GM21717 (cell line): ENCODE measurements around the gene MAD1L1.

Experiments
- ATAC-seq: cut with Tn5 transposase; IDR thresholded peaks from one replicate; pipeline ENCODE4 v1.9.1; 2021; ENCODE audit warnings: mild to moderate bottlenecking, moderate library complexity; ENCODE audit not compliant: unreplicated experiment

The MAD1L1 gene

DNA sequence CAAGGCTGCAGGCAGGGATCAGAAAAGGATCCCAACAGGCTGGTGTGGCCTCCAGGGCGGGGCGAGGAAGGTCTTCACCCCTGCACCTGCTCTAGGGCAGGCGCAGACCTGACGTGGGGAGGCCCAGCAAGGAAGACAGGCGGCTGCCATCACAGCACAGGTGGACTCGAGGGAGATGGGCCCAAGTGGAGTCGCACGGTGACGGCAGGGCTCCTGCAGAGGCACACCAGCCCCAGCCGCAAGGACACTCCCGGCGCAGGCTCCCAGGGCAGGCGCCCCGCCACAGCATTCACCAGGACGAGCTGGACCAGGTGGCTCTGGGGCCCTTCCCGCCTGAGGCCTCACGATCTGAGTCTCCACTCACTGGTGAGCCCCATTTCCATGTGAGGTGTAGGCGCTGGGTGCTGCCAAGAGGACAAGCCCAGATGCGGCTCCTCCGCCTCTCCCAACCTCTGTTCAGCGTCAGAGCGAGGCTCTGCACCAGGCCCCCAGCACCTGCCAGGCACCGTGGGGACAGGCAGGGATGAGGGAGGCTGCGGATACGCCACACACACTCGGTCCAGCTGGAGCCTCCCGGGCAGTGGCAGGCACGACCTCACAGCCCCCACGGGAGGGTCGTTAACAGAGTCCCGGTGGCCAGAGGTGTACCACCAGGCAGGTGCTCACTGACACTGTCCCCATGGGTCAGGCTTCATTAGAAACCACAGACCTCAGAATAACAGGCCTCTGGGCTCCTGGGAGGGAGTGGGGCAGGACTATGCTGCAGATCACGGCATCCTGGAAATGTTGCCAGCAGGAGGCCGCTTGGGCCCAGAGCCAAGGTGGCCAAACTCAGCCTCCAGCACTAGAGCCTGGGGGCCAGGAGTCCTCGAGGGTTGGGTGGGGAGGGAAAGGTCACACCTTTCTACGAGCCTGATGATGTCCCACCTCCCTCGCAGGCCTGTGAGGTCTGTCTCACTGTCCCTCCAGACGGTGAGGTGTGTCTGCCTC, 111.6 kb downstream of the MAD1L1 start:
- ATAC-seq: no peak

DNA sequence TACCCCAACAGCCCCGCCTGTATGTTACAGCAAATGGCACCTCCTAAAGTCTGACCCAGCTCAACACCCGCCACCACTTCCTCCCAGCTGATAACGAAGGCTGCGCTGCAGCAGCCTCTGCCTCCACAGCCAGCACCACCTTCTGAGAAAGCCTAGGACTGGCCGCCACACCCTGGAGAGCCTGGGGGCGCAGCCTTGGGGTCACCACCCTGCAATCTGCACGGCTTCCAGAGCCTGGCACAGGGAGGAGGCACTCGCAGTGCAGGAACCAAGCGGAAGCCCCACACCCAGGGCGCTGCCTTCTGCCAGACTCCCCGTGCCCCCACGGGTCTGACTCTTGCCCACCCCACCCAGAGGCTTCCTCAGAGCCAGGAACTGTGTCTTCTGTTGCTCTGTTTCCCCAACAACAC, 112.5 kb downstream of the MAD1L1 start:
- ATAC-seq: no peak

DNA sequence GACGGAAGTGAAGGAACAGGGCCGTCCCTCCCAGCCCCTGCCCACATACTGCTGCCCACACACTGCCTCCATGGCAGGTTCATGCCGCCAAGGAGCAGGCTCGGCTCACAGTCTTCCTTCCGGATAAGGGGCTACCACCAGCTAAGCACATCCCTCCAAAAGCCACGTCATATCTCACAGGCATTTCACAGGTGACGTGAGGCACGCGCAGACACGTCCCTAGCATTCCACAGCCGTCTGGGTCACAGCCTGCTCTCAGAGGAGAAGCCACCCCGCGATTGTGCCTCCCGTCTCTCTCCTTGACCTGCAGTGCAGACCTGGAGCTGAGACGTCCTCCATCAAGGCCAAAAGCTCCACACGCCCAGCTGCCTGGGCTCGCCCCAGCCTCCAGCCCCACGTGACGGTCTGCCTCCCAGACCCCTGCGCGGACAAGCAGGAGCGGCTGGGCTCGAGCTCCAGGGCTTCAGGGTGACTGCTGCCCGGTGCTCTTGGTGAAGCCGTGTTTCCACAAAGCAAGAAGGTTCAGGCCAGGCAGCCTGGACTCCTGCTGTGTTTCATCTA, 114.0 kb downstream of the MAD1L1 start:
- no peak for ATAC-seq

DNA sequence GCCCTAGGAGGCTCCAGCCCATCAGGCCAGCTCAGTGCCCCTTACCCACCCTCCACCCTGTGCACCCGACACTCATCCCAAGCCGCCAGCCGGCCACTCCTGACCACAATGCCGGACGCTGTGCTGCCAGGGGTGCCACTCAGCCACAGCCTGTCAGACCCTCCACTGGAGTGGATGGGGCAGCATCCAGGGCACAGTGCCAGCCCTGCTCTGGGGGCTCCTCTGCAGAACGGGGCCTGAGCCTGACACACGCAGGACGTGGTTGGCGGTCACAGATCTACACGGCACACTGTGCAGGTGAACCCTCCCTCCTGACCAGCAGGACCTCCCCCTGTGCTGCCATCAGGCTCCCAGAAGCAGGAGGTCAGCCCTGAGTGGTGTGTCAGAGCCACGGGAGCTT, 114.7 kb downstream of the MAD1L1 start:
- no peak for ATAC-seq

DNA sequence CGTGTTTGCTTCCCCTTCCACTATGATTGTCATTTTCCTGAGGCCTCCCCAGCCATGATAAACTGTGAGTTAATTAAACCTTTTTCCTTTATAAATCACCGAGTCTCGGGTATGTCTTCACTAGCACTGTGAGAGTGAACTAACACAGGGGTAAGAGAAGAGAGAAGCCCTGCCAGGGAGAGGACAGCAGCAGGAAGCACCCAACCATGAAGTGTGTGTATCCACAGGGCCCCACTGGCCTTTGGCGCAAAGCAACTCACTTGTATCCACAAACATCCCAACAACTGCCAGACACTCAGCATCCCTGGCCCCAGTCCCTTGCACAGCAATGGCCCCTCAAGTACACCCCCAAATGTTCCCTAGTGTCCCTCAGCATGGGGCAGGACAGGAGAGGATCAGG, 115.1 kb downstream of the MAD1L1 start:
- ATAC-seq: no peak

DNA sequence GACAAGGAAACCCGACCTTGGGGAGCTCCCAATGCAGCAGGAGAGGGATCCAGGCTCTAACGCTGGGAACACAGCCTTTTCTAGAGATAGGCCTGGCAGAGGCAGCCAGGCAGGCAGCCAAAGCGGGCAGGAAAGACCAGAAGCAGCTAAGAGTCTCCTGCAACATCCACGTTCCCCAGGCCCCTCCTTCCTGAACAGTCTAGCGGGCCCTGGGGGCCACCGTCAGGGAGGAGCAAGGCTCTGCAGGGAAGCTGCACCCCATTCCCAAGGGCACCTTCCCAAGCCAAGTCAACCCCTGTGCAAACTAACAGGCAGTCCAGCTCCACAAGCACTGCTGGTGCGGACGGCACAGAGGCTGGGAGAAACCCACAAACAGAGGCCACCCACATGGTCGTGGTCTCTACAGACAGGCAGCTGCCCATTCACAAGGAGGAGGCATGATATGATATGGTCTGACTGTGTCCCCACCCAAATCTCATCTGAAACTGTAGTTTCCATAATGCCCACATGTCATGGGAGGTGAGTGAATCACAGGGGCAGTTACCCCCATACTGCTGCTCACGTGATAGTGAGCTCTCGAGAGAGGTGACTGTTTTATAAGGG, 115.7 kb downstream of the MAD1L1 start:
- no peak for ATAC-seq

DNA sequence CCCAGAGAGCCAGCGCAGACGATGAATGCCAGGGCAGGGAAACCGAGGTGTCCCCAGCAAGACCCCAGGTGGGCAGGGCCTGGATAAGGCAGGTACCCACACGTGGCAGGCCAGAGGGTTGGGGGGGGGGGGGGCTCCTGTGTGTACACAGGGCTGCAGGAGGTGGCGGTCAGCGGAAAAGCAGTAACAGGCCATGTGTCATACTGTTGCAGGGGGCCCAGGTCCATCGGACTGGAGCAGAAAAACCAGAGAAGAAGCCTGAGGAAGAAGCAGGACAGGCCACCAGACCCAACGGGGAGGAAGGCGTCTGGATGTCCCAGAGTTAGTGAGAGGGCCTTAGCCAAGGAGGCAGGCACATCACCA, 116.3 kb downstream of the MAD1L1 start:
- no peak for ATAC-seq

DNA sequence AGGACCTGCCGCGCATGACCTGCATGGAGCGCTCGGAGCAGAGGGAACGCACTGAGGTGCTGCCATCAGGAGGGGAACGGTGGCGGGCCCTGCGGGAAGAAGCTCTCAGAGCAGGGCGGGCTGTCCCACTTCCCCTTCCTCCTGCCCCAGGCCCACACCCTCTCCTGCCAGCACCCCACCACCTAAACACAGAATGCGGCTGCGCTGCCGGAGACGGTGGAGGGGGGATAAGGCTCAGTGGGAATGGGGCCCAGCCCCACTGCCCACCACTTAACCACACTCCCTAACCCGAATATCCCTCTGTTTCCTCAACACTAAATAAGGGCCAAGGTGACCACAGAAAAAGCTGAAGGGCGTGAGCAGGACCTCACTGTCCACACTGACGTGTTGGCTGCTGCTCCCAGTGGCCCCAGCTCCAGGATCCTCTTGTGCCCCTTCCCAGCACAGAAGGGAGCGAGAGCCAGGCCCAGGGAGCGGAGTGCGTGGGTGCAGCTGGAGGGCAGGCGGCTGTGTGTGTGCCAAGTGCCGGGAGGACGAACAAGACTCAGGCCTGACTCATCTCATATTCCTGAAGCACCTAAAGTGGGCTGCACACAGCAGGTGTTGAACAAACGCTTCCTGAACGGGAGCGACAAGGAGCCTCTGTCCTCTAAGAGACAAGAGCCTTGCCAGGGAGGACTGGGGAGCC, 116.8 kb downstream of the MAD1L1 start:
- no peak for ATAC-seq

DNA sequence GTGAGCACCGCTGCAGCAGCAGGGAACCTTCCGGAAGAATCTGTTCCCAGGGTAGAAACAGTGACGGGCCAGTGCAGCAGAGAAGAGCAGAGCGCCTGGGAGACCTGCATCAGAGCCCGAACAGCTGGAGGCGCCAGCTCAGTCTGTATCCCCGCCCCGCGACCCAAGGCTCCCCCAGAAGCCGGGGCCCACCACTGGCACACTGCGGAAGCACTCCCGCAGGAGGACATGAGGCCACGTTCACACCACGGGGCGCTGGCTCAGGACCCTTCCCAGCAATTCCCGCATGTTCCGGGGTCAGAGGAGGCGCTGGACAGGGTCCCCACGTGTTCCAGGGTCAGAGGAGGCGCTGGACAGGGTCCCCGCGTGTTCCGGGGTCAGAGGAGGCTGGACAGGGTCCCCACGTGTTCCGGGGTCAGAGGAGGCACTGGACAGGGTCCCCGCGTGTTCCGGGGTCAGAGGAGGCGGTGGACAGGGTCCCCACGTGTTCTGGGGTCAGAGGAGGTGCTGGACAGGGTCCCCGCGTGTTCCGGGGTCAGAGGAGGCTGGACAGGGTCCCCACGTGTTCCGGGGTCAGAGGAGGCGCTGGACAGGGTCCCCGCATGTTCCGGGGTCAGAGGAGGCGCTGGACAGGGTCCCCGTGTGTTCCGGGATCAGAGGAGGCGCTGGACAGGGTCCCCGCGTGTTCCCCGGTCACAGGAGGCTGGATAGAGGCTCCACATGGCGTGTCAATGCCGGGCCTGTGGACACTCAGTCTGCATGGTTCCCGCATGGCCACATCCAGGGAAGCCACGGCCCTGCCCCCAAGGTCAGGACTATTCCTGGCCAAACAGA, 117.6 kb downstream of the MAD1L1 start:
- no peak for ATAC-seq

DNA sequence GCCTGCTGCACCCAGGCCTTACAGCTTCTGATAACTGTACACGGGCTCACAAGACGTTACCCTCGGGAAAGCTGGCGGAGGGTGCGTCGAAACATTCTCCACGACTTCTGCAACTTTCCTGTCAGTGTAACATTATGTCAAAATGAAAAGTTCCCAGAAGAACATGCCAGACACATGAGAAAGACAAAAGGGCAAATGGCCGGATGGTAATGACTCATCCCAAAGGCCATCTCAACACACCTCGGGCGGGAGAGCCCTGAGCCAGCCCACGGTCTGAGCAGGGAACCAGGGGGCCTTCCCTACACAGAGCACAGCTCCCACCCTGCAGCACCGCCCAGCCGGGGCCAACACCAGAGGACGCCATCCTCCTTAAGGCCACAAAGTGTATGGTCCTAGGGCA, 118.7 kb downstream of the MAD1L1 start:
- ATAC-seq: no peak

DNA sequence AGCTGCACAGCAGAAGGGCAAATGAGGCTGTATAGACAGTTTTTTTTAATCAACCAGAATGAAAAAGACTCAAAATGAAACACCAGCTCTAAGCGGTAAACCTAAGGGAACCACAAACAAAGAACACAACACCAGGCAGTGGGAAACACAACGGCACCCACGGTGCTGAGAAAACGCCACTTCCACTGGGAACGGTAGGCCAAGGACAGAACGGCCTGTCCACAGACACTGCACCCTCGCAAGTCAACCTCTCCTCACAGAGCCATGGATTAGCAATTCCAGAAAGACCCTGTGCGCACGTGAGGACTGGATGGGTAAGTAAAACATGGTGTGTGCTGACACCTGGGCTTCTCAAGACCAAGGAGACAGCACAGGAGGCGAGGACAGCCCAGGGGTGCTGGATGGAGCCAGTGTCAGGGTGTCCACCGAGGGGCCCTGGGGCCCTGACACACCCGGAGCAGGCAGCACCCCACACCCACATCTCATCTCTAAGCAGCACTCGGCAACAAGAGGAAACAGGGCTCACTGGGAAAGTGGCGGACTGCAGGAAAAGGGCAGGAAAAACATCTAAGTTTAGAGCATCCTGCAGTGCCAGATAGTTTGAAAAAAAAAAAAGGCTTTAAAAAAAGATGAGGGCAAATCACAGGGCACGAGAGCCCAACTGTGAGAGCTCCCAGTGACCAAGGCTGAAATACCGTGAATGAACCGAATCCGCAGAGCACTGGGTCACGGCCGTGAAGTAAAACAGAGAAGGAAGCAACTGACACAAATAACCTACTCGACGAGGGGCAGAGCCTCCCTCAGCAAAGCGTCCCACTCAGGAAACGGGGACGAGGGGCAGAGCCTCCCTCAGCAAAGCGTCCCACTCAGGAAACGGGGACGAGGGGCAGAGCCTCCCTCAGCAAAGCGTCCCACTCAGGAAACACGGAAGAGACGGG, 120.2 kb downstream of the MAD1L1 start:
- ATAC-seq: no peak

DNA sequence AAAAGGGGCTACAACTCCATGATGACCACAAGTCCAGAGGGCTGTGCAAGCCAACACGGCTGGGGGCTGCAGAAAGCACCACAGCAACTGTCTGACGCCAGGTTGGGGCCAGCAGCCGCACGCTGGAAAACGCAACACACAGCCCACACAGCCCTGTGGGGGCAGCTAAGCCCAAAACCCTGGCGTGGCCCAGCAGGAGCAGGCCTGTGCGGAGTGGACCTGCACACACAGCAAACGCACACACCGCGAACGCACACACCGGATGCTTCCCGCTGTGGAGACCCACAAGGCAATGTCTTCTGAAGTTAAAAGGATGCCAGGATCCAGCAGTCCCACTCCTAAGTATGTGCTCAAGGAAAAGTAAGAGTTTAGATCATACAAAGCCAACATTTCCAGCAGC, 121.2 kb downstream of the MAD1L1 start:
- ATAC-seq: no peak

DNA sequence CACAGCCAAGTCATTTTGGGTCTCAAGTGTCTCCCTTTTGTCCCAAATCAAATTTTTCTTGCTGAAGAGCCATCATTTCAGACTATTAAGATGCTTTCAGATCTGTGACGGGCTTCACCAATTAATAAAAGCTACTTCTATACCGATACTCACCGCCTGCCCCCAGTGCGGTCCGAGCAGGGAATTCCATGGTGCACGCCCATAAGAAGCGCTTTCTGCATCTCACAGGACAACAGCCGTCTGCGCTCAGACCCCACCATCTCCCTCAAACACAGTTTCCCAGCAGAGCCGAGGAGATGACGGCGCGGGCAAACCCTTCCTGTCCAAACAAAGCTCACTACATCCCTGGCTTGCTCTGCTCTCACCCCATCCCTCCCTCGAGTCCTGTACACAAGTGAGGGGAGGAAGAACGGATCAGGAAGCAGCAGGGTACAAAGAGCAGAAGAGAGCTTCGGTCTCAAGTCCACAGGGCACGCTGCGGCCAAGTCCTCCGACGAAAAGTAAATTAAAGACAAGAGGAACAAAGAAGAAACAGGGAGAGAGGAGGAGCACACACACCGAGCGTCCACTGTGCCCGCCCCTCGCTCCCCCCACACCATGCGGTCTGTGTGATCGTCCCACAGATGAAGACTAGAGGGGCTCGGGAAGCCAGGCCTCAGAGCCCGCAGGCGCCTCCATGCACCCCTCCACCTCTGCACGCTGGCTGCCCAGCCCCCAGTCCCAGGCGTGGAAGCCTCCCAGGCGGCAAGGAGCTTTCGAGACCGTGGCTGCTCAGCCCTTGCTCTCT, 121.9 kb downstream of the MAD1L1 start:
- ATAC-seq: no peak

DNA sequence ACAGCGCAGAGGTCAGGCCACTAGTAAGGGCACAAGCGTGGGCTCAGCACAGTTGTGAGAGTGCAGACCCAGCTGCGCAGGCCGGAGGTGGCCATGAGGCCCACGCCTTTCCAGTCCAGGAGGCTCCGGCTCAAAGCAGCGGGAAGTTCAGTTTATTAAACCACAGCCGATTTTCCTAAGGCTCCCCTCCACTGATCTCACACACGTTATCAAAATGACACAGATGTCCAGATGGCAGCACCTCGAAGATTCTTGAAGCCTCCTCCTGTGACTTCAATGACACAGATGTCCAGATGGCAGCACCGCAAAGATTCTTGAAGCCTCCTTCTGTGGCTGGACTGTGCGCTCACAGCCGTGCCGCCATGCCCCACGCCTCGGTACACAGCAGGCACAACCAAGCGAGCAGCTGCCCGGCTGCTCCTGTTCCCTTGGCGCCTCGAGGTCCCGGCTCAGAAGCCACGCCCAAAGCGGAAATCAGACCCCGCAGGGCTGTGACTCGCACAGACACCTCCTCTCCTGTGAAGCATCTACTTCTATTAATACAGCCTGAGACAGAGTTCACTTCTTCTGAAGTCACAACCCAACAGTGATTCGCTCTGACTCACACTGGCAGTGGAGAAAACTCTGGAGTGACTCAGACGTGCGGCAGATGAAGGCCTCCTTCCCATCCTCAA, 122.7 kb downstream of the MAD1L1 start:
- peak; percentile 56 for ATAC-seq

DNA sequence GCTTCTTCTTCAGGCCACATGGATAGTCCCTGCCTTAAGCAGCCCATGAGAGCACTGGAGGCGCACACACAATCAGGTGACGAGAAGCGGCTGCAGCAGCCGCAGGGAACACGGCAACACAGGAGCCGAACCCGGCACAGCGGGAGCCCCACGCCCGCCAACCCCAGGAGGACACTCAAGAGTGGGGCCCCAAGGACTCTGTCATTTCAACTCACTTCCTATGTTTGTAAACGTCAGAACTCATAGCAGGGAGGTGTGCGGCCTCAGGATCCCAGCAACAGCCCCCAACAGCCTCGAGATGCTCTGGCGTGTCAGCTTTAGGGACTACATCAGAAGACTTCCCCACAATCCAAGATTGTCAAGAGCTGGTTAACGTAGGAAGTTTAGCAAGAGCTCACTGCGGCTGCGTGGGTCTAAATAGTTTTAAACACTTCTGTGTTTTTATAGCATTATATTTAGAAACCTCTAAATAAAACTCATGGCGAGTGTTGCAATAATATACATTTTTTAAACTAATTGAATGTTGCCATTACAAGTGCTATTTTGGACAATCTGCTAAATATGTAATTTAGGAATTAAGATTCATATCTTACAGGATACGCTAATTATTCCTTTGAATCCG, 123.4 kb downstream of the MAD1L1 start:
- ATAC-seq: no peak

DNA sequence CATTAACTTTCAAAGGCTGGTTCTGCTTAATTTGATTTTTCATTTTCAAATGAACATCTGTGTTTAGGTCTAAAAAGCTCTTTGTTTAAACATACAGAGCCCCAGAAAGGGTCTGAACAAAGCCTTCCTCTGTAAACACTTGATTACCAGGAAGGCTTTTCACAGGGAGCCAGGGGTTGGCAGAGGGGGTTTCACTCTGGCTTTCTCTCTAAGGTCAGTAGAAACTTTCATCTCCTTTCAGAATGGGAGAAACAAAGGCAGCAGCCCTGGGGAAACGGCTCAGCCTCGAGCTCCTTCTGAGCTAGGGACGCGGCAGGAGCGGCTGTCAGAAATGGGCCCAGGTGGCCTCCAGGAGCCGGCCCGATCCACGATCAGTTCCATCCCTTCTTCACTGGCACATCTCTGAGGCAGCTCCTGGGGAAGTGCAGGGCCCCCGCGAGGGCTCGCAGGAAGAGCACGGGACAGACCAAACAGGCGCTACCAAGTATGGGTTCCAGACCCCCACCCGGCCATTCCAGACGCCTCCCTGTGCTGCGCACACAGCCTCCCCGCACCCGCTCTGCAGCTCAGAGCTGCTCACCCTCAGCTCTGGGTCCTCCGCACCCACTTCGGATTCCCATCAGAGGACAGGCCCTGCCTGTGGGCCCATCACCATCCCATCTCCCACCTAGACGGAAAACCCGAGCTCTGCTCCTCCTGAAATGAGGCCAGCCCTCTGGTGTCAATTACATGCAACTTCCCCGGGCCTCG, 124.1 kb downstream of the MAD1L1 start:
- no peak for ATAC-seq

DNA sequence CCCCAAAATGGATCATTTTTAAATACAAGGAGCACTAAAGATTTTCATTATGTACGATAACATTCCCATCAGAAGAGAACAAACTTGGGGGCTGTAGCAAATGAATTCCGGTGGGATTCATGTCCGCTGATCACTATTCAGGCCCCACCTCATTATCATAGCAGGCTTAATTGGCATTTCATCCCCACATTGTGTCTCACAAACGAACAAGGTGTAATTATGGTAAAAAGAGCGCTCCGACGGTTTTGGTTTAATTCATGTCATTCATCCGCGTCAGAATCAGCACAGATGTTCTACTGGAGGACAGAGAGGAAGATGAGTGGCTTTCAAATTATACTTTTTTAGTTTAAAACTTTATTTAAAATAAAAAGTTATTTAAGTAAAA, 124.7 kb downstream of the MAD1L1 start:
- no peak for ATAC-seq
